ENCODE results near the gene TMEM132C. TPM values are rescaled to one million over a fixed set of nuclear protein-coding genes. Genes with fewer than 3 reads are reported as not detected.

Gene TMEM132C
- total RNA-seq, 1 donor = not detected

GRCh38 chr12:128709660-128710059, 442.7 kb downstream of the TMEM132C start:
- H3K4me3 ChIP-seq (ENCODE audit: low read depth, low read length) = no peak overlapping the region
- DNase-seq (ENCODE audit: low read depth) = no peak
- no peak for TF ChIP-seq CTCF (IDR thresholded peaks at IDR 0.05; ENCODE audit: insufficient read depth, low read length)

- no peak for DNase-seq (ENCODE audit: low read depth)
- H3K4me3 ChIP-seq (ENCODE audit: low read depth, low read length) = no peak overlapping the region
- no peak for TF ChIP-seq CTCF (IDR thresholded peaks at IDR 0.05; ENCODE audit: insufficient read depth, low read length)
Observed at GRCh38 chr12:128711486-128711885, 444.5 kb downstream of the TMEM132C start.

GRCh38 chr12:128712622-128713021, 445.7 kb downstream of the TMEM132C start:
- DNase-seq (ENCODE audit: low read depth) = peak; percentile 0
- no peak for TF ChIP-seq CTCF (IDR thresholded peaks at IDR 0.05; ENCODE audit: insufficient read depth, low read length)
- H3K4me3 ChIP-seq (ENCODE audit: low read depth, low read length) = no peak overlapping the region

GRCh38 chr12:128715485-128715884, 448.5 kb downstream of the TMEM132C start:
- TF ChIP-seq CTCF (IDR thresholded peaks at IDR 0.05; ENCODE audit: insufficient read depth, low read length) = no peak
- no peak for DNase-seq (ENCODE audit: low read depth)

GRCh38 chr12:128724468-128725046, 457.6 kb downstream of the TMEM132C start:
- no peak for TF ChIP-seq CTCF (IDR thresholded peaks at IDR 0.05; ENCODE audit: insufficient read depth, low read length)
- no peak for DNase-seq (ENCODE audit: low read depth)
- H3K4me3 ChIP-seq (ENCODE audit: low read depth, low read length) = no peak overlapping the region

More at GRCh38 chr12:128715485-128715884, 448.5 kb downstream of the TMEM132C start:
- no peak overlapping the region for H3K4me3 ChIP-seq (ENCODE audit: low read depth, low read length)

GRCh38 chr12:128726886-128727285, 459.9 kb downstream of the TMEM132C start:
- TF ChIP-seq CTCF (IDR thresholded peaks at IDR 0.05; ENCODE audit: insufficient read depth, low read length) = no peak
- H3K4me3 ChIP-seq (ENCODE audit: low read depth, low read length) = no peak overlapping the region
- no peak for DNase-seq (ENCODE audit: low read depth)

GRCh38 chr12:128727461-128727860, 460.5 kb downstream of the TMEM132C start:
- no peak for TF ChIP-seq CTCF (IDR thresholded peaks at IDR 0.05; ENCODE audit: insufficient read depth, low read length)
- DNase-seq (ENCODE audit: low read depth) = no peak

More at GRCh38 chr12:128727461-128727860, 460.5 kb downstream of the TMEM132C start:
- H3K4me3 ChIP-seq (ENCODE audit: low read depth, low read length) = no peak overlapping the region

Data from fibroblast of the aortic adventitia (primary cell).